ENCODE results near the gene YWHAB.

YWHAB gene

DNA sequence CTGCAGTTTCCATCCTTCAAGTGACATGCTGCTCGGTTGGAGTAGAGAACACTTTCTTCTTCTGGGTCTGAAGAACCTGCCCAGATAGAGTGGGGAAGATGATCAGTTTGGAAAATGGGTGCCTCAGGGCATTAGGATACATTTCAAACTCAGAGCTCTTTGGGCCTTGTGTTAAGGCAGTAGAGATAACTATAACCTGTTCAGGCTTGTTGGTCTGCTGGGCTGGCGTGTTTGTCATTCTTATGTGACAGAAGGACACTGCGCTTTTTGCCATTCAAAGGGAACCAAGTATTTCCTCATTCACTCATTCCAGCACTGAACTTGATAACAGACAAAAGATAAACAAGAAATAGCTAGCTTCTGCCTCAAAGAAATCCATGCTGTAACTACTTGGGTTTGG lies 70.9 kb downstream of the YWHAB start:
- DNase-seq: no peak
